ENCODE results near the gene TOB1.

DNA sequence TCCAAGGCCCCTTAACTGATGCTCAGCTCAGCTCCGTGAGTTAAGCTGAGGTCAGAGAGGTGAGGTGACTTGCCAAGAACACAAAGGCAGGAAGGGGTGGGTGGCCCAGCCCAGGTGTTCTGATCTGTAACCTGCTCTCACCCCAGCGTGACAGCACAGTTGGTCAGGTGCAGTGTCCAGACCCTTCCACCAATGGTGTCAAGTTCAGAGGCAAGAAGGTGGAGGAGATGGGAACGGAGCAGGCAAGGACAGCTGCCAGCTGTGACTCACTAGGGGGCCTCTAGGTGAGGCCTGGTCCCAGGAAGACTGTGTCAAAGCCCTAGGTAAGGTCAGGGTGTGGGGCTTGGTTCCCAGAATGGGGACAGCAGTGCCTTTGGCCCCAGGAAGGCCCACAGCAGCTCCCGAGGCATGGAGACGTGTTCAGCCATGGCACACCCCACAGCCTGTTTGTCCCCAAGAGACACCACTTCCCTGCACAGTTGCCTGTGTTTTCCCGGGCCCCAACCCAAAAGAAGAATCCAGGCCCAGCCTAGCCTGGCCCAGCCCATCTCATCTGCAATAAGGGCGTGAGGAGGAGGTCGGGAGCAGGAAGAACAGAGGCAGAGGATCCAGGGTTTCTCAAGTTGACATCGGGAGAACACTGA lies 23.5 kb downstream of the TOB1 start:
- TF ChIP-seq, protein P1, sequence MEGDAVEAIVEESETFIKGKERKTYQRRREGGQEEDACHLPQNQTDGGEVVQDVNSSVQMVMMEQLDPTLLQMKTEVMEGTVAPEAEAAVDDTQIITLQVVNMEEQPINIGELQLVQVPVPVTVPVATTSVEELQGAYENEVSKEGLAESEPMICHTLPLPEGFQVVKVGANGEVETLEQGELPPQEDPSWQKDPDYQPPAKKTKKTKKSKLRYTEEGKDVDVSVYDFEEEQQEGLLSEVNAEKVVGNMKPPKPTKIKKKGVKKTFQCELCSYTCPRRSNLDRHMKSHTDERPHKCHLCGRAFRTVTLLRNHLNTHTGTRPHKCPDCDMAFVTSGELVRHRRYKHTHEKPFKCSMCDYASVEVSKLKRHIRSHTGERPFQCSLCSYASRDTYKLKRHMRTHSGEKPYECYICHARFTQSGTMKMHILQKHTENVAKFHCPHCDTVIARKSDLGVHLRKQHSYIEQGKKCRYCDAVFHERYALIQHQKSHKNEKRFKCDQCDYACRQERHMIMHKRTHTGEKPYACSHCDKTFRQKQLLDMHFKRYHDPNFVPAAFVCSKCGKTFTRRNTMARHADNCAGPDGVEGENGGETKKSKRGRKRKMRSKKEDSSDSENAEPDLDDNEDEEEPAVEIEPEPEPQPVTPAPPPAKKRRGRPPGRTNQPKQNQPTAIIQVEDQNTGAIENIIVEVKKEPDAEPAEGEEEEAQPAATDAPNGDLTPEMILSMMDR (IDR thresholded peaks at IDR 0.05), result no peak
- TF ChIP-seq POLR2A (IDR thresholded peaks at IDR 0.05), result no peak
